Measurements from ENCODE around the gene MYO3B. TPM values are rescaled to one million over a fixed set of nuclear protein-coding genes. Genes with fewer than 3 reads are reported as not detected.

The MYO3B gene
- total RNA-seq, 1 donor from 2014 or later: 0.17 TPM

DNA sequence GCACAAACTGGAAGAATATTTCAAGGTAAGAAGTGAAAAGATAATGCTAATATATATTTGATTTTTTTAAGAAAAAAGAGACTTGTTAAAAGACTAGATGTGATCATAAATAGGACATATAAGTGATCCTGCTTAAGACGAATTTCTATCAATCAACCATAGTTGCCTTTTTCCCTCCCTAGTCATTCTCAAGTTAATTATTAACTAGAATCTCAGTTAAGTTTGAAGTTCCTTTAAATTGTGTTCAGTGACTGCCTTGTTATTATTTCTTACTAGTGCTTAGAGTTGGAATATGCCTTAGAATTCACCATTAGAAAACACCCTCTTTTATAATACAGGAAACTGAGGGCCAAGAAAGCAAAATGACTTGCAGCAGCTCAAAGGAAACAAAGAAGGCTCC lies 395.7 kb downstream of the MYO3B start:
- no peaks in the 10 kb centered on the region for H3K27me3 ChIP-seq
- H3K36me3 ChIP-seq: no peaks in the 10 kb centered on the region
- H3K27ac ChIP-seq: no peak overlapping the region
- intact Hi-C loops (cut with DNase I): no loop called here
- ATAC-seq (no peak), DNase-seq (no peak)
- H3K4me1 ChIP-seq: no peaks in the 10 kb centered on the region
- no peak overlapping the region for H3K4me3 ChIP-seq
- TF ChIP-seq, protein P1, sequence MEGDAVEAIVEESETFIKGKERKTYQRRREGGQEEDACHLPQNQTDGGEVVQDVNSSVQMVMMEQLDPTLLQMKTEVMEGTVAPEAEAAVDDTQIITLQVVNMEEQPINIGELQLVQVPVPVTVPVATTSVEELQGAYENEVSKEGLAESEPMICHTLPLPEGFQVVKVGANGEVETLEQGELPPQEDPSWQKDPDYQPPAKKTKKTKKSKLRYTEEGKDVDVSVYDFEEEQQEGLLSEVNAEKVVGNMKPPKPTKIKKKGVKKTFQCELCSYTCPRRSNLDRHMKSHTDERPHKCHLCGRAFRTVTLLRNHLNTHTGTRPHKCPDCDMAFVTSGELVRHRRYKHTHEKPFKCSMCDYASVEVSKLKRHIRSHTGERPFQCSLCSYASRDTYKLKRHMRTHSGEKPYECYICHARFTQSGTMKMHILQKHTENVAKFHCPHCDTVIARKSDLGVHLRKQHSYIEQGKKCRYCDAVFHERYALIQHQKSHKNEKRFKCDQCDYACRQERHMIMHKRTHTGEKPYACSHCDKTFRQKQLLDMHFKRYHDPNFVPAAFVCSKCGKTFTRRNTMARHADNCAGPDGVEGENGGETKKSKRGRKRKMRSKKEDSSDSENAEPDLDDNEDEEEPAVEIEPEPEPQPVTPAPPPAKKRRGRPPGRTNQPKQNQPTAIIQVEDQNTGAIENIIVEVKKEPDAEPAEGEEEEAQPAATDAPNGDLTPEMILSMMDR (IDR thresholded peaks at IDR 0.05): no peak
- no peaks in the 10 kb centered on the region for H3K9me3 ChIP-seq

DNA sequence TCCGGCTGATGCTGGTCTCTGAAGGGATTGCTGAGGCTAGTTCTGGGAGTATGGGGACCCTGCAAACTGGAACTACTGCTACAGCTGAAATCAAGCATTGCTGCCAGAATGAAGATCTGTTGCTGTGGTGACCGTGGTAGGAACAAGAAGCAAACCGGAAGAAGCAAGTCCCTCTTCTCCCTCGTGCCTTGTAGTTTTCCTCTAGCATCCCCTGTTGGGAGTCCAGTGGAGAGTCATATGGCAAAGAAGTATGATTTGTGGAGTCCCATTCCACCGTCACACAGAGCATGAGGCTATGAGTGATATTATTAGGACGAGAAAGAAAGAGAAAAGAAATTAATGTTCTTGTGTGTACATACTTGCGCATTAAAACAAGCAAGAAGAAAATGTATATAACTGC lies 398.3 kb downstream of the MYO3B start:
- intact Hi-C loops (cut with DNase I): no loop called here
- TF ChIP-seq, protein P1 (IDR thresholded peaks at IDR 0.05): no peak
- H3K36me3 ChIP-seq: no peaks in the 10 kb centered on the region
- no peak overlapping the region for H3K4me3 ChIP-seq
- no peaks in the 10 kb centered on the region for H3K9me3 ChIP-seq
- ATAC-seq (no peak), DNase-seq (no peak)
- H3K27ac ChIP-seq: no peak overlapping the region
- H3K4me1 ChIP-seq: no peaks in the 10 kb centered on the region
- no peaks in the 10 kb centered on the region for H3K27me3 ChIP-seq

DNA sequence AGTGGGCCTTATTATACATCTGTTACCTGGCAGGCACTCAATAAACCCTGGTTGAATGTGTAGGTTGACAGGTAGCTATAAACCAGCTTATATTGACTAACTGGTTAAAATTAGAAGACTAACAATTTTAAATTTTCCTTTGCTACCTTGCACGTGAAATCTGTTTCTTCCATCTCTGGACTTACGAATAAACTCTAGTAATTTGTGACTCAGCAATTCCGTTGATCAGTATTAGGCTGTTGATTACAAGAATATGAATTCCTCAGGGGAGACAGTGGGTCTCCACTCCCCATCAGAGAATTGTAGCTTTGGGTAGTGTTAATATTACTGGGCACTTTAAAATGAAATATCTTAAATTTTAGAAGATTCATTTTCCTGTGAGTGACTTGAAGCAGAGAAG lies 399.4 kb downstream of the MYO3B start:
- Histone ChIP-seq H3K36me3 (no peaks in the 10 kb centered on the region), H3K27me3 (no peaks in the 10 kb centered on the region), H3K4me1 (no peaks in the 10 kb centered on the region), H3K9me3 (no peaks in the 10 kb centered on the region), H3K4me3 (no peak overlapping the region), H3K27ac (no peak overlapping the region)
- intact Hi-C loops (cut with DNase I): no loop called here
- DNase-seq (no peak), ATAC-seq (no peak)
- TF ChIP-seq, protein P1 (IDR thresholded peaks at IDR 0.05): no peak

DNA sequence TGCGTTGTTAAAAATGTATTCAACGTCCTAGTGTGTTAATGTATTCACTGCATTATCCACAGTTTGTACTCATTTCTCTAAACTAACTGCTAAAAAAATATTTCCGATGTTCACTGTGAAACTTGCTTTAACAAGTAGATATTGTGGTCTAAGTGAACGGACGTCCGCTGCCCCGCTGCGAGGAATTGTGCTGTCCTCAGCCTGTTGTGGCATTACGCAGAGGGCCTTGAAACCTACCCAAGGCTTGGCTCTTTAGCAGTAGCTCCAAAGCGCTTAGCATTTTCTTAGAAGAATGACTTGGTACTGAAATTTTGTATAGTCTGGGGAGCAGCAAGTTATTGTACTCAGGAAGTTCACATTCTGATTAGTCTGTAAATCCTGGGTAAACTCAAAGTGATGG lies 400.7 kb downstream of the MYO3B start:
- TF ChIP-seq, protein P1 (IDR thresholded peaks at IDR 0.05): no peak
- Histone ChIP-seq H3K27ac (no peak overlapping the region), H3K4me1 (no peaks in the 10 kb centered on the region), H3K36me3 (no peaks in the 10 kb centered on the region), H3K9me3 (no peaks in the 10 kb centered on the region), H3K27me3 (no peaks in the 10 kb centered on the region), H3K4me3 (no peak overlapping the region)
- DNase-seq (no peak), ATAC-seq (no peak)
- intact Hi-C loops (cut with DNase I): no loop called here

DNA sequence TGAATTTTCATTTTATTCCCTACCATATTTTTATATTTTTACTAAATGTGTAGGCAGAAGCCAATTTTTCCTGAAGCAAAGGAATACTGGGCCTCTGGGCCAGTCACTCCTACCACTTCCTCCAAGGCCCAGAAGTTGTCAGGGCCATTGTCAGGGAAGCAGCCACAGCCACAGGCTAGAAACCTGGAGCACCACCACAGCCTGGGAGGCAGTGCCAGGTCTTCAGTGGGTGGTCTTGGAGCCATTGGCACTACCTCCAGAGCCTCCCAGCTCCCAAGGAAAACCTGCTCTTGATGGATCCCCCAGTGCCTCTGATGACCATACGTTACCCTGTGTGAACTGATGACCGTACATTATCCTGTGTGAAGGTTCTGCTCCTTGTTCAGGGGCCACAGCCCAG lies 401.6 kb downstream of the MYO3B start:
- Histone ChIP-seq H3K36me3 (no peaks in the 10 kb centered on the region), H3K4me1 (no peaks in the 10 kb centered on the region), H3K27ac (no peak overlapping the region), H3K9me3 (no peaks in the 10 kb centered on the region), H3K27me3 (no peaks in the 10 kb centered on the region), H3K4me3 (no peak overlapping the region)
- intact Hi-C loops (cut with DNase I): no loop called here
- no peak for DNase-seq
- ATAC-seq: no peak
- TF ChIP-seq, protein P1 (IDR thresholded peaks at IDR 0.05): no peak

DNA sequence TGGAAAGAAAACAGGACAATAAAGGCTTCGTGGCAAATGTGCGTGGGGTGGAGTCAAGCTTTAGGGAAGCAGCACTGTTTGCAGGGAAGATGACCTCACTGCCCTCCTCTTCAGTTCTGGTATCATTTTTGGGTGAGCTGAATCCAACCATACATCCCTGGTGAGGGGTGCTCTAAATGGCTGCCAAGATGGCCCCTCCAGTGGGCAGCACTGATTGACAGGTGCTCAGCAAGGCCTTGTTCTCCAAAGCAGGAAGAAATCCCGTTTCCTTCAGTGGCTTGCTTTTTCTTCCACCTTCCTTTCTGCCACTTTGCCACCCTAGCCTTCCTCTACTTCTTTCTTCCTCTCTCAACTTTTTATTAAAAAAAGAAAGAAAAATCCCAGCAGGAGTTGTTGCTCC lies 404.4 kb downstream of the MYO3B start:
- H3K4me3 ChIP-seq: no peak overlapping the region
- DNase-seq (no peak), ATAC-seq (no peak)
- H3K4me1 ChIP-seq: no peaks in the 10 kb centered on the region
- H3K36me3 ChIP-seq: no peaks in the 10 kb centered on the region
- TF ChIP-seq, protein P1 (IDR thresholded peaks at IDR 0.05): no peak
- H3K9me3 ChIP-seq: no peaks in the 10 kb centered on the region
- H3K27ac ChIP-seq: no peak overlapping the region
- H3K27me3 ChIP-seq: no peaks in the 10 kb centered on the region
- intact Hi-C loops (cut with DNase I): no loop called here

Data from upper lobe of right lung (tissue), 1 donor.